Measurements from ENCODE around the gene SPON2. TPM values are rescaled to one million over a fixed set of nuclear protein-coding genes. Genes with fewer than 3 reads are reported as not detected.
"Not testable (repeated sequence)": the region's sequence is repeated elsewhere in the genome, so short reads cannot be mapped to it uniquely, and the experiment has no call there.

The SPON2 gene
- total RNA-seq, 6 donors from 2014 or later = 23.2 to 81.3 (median 50.8) TPM

DNA sequence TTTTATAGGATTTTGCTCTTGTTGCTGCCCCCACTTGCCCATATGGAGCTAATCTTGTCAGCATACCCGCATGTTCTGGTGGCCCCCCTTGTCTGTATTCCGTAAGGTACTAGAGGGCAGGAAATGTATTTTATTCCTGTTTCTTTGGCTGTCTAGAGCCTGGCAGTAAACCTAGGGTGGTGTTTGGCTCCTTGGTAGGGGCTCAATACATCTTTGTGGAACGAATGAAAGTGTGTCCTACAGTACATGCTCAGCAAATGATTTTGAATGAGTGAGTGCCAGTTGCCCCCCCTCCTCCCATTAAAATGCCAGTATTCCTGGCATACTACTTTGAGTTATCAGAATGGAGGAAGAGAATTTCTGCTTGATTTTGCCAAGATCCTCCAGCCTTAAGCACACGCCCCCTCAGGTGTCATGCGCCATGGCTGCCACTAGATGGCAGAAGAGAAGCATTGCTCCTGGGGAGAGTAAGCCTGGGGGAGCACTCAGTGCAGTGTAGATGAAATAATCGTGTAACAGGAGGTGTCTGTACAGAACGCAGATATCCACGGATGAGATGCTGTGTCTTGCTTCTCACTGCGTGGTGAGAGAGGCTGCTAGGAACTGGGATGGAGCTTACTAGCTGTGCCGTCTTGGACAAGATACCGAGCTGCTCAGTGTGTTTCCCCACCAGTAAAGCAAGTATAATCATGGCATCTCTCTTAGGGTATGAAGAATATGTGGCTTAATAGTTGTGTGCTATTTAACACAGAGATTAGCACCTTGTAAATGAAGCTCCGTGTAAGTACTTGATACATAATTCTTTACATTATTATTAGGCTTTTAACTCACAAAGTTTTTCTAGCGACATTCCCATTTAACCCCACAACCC is 41.8 kb downstream of the SPON2 start:
- no peaks in the 10 kb centered on the region for H3K9me3 ChIP-seq
- H3K4me3 ChIP-seq = no peak overlapping the region
- H3K4me1 ChIP-seq = peaks cover 3 to 9% (median 5%) of the 10 kb centered on the region in 4 donors
- ATAC-seq (ENCODE audit: low FRiP score in 2 of 2) = peak; percentile 93 to 96
- 22 to 26% methylated on average over 13 of the region's 13 CpGs for WGBS, 2 donors
- H3K36me3 ChIP-seq = no peaks in the 10 kb centered on the region
- no peaks in the 10 kb centered on the region for H3K27me3 ChIP-seq
- peak in 1 of 2 donors; percentile 65 for DNase-seq
- no peak overlapping the region for H3K27ac ChIP-seq
- no peak for TF ChIP-seq POLR2A (IDR thresholded peaks at IDR 0.05)
- TF ChIP-seq EP300 (IDR thresholded peaks at IDR 0.05) = no peak
- TF ChIP-seq, protein P1, sequence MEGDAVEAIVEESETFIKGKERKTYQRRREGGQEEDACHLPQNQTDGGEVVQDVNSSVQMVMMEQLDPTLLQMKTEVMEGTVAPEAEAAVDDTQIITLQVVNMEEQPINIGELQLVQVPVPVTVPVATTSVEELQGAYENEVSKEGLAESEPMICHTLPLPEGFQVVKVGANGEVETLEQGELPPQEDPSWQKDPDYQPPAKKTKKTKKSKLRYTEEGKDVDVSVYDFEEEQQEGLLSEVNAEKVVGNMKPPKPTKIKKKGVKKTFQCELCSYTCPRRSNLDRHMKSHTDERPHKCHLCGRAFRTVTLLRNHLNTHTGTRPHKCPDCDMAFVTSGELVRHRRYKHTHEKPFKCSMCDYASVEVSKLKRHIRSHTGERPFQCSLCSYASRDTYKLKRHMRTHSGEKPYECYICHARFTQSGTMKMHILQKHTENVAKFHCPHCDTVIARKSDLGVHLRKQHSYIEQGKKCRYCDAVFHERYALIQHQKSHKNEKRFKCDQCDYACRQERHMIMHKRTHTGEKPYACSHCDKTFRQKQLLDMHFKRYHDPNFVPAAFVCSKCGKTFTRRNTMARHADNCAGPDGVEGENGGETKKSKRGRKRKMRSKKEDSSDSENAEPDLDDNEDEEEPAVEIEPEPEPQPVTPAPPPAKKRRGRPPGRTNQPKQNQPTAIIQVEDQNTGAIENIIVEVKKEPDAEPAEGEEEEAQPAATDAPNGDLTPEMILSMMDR (IDR thresholded peaks at IDR 0.05) = peak; percentile 94 to 99 (median 96)

DNA sequence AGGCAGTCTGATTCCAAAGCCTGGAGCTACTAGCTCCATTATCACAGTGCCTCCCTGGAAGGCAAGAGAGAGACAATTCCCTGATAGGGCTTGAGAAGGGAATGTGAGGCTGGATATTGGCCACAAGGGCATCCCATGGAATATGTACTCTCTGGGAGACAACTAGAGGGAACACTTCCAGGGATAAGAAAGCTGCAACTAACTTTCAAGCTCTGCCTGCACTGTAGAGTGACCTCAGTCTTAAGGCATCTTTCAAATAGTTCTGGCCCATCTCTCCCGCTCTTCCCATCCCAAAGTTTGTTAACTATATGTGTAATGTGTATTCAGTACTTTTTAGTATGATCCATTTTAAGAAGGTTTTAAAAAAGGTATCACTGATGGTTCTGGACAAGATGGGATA is 45.9 kb downstream of the SPON2 start:
- Histone ChIP-seq H3K9me3 (no peaks in the 10 kb centered on the region), H3K4me3 (no peak overlapping the region), H3K36me3 (no peaks in the 10 kb centered on the region), H3K4me1 (peaks cover 3 to 9% (median 5%) of the 10 kb centered on the region in 4 donors), H3K27ac (no peak overlapping the region), H3K27me3 (no peaks in the 10 kb centered on the region)
- DNase-seq (no peak), ATAC-seq (ENCODE audit: low FRiP score in 2 of 2) (peak in 1 of 2 donors; percentile 42)
- WGBS, 2 donors = 77 to 82% methylated on average over 1 of the region's 1 CpG
- TF ChIP-seq, protein P1 (IDR thresholded peaks at IDR 0.05) = no peak
- TF ChIP-seq POLR2AphosphoS5 (IDR thresholded peaks at IDR 0.05) (no peak), POLR2A (IDR thresholded peaks at IDR 0.05) (no peak)

DNA sequence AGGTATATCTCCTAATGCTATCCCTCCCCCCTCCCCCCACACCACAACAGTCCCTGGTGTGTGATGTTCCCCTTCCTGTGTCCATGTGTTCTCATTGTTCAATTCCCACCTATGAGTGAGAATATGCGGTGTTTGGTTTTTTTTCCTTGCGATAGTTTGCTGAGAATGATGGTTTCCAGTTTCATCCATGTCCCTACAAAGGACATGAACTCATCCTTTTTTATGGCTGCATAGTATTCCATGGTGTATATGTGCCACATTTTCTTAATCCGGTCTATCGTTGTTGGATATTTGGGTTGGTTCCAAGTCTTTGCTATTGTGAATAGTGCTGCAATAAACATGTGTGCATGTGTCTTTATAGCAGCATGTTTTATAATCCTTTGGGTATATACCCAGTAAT is 46.9 kb downstream of the SPON2 start:
- H3K36me3 ChIP-seq; ATAC-seq (ENCODE audit: low FRiP score in 2 of 2); H3K27me3 ChIP-seq; H3K4me3 ChIP-seq; H3K27ac ChIP-seq; H3K9me3 ChIP-seq; H3K4me1 ChIP-seq; DNase-seq: not testable (repeated sequence)
- 98% methylated on average over 4 of the region's 4 CpGs for WGBS, 2 donors

DNA sequence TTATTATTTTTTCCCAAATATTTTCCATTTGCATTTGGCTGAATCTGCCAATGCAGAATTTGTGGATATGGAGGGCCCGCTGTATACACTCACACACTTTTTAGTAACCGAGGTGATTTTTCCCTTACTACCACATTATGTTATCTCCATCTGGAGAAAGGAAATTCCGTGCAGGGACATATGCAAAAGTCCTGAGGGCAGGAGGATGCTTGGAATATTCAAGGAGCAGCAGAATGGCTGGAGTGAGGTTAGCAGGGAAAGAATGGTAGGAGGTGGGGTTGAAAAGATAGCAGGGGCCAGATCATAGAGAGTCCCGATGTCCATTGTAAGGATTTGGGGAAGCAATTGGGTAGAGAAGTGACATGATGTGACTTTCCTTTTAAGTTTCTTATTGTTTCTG is 47.6 kb downstream of the SPON2 start:
- no peak overlapping the region for H3K4me3 ChIP-seq
- no peaks in the 10 kb centered on the region for H3K27me3 ChIP-seq
- H3K27ac ChIP-seq = no peak overlapping the region
- TF ChIP-seq, protein P1 (IDR thresholded peaks at IDR 0.05) = no peak
- H3K9me3 ChIP-seq = no peaks in the 10 kb centered on the region
- no peaks in the 10 kb centered on the region for H3K4me1 ChIP-seq
- H3K36me3 ChIP-seq = no peaks in the 10 kb centered on the region
- DNase-seq (no peak), ATAC-seq (ENCODE audit: low FRiP score in 2 of 2) (no peak)
- 80 to 82% methylated on average over 4 of the region's 4 CpGs for WGBS, 2 donors

DNA sequence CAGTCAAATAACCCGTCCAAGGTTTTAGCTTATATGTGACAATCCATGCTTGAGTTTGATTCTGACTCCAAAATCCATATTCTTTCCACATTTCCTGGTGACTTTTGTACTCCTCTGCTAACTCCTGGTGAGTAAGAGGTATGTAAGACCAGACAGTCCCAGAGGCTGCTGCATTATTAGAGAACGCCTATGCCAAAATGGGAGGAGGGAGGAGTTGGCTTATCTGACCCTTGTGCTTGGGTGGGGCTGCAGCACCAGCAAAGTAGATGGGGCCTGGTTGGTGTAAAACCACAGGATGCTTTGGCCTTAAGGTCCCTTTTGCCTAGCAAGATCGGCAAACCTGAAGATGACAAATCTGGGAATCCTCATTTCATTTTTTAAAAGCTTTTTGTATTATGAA is 49.9 kb downstream of the SPON2 start:
- H3K36me3 ChIP-seq = no peaks in the 10 kb centered on the region
- 85 to 87% methylated on average over 3 of the region's 3 CpGs for WGBS, 2 donors
- TF ChIP-seq, protein P1 (IDR thresholded peaks at IDR 0.05) = no peak
- no peak overlapping the region for H3K27ac ChIP-seq
- no peaks in the 10 kb centered on the region for H3K4me1 ChIP-seq
- H3K9me3 ChIP-seq = no peaks in the 10 kb centered on the region
- DNase-seq (no peak), ATAC-seq (ENCODE audit: low FRiP score in 2 of 2) (peak in 1 of 2 donors; percentile 81)
- no peaks in the 10 kb centered on the region for H3K27me3 ChIP-seq
- H3K4me3 ChIP-seq = no peak overlapping the region

Small RNA genes lying within 50 kb of the gene (small RNA-seq; reads per million reads assigned to genes)
- gene RF00554 = 0 reads per million in 4 donors

Other genes with a start within 250 kb of the SPON2 start
- 100 to 1,000 TPM; 116 to 380 (median 154) TPM for gene GAK, start 240.3 kb downstream of the SPON2 start, total RNA-seq
- 100 to 1,000 TPM in 1 of 6 donors, 10 to 100 TPM in 5; 24.6 to 126 (median 41.8) TPM for gene TMEM175, start 240.1 kb downstream of the SPON2 start, total RNA-seq
- gene DGKQ, start 199.0 kb downstream of the SPON2 start, total RNA-seq = 10 to 100 TPM; 10.7 to 36.7 (median 17.5) TPM
- gene IDUA, start 185.5 kb downstream of the SPON2 start, total RNA-seq = 100 to 1,000 TPM in 1 of 6 donors, 10 to 100 TPM in 5; 13.5 to 152 (median 55.9) TPM
- gene SLC26A1, start 179.2 kb downstream of the SPON2 start, total RNA-seq = 1 to 10 TPM in 1 of 6 donors, under 1 TPM in 5; 0.39 to 2.1 (median 0.68) TPM
- gene FGFRL1, start 161.0 kb downstream of the SPON2 start, total RNA-seq = 10 to 100 TPM; 21.0 to 32.4 (median 25.6) TPM
- 10 to 100 TPM in 1 of 6 donors, 1 to 10 TPM in 5; 2.7 to 14.7 (median 5.3) TPM for gene RNF212, start 59.0 kb downstream of the SPON2 start, total RNA-seq
- 100 to 1,000 TPM; 142 to 483 (median 213) TPM for gene CTBP1, start 76.5 kb upstream of the SPON2 start, total RNA-seq
- gene MAEA, start 117.3 kb upstream of the SPON2 start, total RNA-seq = 100 to 1,000 TPM in 1 of 6 donors, 10 to 100 TPM in 5; 58.5 to 289 (median 73.0) TPM
- gene UVSSA, start 174.6 kb upstream of the SPON2 start, total RNA-seq = 100 to 1,000 TPM in 1 of 6 donors, 10 to 100 TPM in 5; 15.2 to 138 (median 46.5) TPM
- gene NKX1-1, start 233.9 kb upstream of the SPON2 start, total RNA-seq = not detected